Medulla oblongata (tissue), 1 donor: ENCODE results near the gene RABGEF1.

Experiments
- DNase-seq: peaks from one replicate; pipeline ENCODE4 v3.0.0-alpha.2; 2015; ENCODE audit errors: extremely low spot score

The RABGEF1 gene

DNA sequence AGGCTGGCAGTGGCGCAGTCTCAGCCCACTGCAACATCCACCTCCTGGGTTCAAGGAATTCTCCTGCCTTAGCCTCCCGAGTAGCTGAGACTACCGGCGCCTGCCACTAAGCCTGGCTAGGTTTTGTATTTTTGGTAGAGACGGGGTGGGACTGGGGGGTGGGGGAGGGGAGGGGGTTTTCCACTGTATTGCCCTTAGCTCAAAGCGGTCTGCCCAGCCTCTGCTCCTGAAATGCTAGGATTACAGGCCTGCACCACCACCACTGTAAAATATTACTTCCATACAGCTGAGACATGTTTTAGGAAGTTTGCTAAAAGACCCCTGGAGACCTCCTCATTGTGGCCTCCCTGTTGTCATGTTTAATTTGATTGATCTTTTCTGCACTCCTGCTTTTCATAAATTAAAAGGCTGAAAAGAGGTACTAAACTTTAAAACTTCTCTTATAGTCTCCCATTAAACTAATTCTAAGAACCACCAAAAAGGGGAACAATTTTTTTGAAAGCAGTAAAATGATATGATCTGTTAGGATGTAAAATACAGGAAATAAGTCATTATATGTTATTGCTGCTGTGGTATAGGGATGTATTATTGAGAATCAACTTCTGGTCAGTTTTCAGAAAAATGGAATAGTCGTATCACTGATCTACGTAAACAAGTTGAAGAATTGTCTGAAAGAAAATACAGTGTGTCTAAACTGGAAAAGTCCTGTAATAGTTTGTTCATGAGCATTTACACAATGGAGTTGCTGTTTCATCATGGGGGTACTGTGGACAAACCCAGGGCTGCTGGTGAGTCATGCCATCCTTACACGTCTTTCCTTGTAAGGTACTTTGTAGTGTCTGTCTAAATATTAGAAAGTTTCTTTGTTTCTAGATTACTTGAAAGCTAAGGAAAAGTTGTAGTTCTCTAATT, 107.6 kb downstream of the RABGEF1 start:
- peak; percentile 23 for DNase-seq

DNA sequence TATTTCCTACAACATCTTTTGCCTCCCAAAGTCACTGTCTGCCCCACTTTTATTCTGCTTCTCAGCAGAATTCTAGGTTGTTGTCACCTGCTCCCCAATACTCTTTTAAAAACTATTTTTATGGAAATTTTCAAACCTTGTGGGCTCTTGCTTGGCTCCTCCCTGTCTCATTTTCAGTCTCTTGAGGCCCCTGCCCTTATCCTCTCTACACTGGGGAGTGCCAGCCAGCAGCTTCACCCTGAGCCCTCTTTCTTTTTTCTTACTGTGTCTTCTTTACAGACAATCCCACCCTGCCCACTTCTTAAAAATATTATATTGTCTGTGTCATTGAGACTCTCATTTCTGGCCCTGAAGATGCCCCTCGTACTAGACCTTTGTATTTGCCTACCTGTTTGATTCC, 118.8 kb downstream of the RABGEF1 start:
- no peak for DNase-seq

DNA sequence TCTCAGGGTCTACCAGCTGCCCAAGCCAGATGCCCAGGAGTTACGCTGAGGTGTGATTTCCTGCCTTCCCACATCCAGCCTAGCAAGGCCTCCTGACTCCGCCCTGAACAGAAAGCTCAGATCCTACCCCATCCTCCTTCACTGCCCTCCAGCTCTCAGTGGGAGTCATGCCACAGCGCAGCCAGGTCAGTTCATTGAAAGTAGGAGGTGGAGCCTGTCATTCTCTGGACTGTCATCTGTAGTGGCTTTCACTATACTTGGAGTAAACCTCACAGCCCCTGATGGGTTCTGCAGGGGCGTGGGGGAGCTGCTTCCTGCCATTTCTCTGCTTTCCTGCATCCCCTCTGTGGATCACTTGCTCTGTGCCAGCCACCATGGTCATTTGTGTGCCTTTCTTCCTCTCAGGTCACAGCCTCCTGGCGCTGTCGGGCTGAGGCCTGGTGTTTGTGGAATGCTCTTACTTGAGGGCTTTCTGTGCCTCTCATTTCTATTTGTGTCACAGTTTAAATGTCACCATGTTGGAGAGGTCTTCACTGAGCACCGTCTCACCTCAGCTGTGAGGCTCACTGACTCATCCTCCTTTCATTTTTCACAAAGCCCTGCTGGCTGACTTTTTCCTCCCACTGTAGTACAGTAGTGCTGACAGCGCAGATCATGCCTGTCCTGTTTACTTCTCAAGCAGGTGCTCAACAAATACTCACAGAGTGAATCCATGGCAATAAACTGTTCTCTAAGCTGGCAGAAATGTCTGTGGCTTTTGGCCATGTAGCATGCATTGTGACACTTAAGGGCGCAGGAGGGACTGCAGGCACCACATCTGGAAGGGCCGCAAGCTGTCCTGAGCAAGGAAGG, 119.5 kb downstream of the RABGEF1 start:
- no peak for DNase-seq

DNA sequence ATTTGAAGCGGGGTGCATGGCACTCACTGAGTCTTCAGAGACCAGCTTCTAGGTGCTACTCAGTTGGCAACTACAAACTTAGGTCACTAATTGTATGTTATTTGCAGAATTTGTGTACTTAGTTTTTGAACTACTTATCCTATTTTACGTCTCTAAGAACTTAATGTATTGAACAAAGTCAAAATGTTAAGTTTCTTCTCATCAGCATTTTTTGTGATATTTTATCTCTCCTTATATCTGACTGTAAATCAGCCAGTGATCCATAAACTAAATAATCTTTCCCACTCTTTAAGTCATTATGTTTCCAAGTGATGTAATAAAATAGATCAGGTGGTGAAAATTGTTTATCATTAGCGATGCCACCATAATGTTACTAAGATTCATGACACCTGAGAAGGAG, 120.2 kb downstream of the RABGEF1 start:
- no peak for DNase-seq
